AG04449 (cell line): ENCODE results near the gene BBLN.
"Not testable (repeated sequence)": the region's sequence is repeated elsewhere in the genome, so short reads cannot be mapped to it uniquely, and the experiment has no call there.

ENCODE experiments used
- CTCF ChIA-PET: fragments of 350-600 bp; formaldehyde crosslinking; extraction: SDS; loops from one replicate; lab custom pipeline; 2021; ENCODE audit warnings: antibody characterized with exemption; lab: Yijun Ruan, JAX
- POLR2A ChIA-PET: fragments of 400-600, 350-600 bp; formaldehyde crosslinking; extraction: SDS; loops from one replicate; lab custom pipeline; 2020; ENCODE audit warnings: antibody characterized with exemption, inconsistent platforms; lab: Yijun Ruan, JAX
- DNase-seq: peaks from one replicate; pipeline ENCODE4 v3.0.0-alpha.2; 2010; ENCODE audit warnings: low read depth, low spot score
- H3K4me3 ChIP-seq: 2 replicates; pipeline ENCODE4 v1.5.1; 2011; ENCODE audit warnings: low read depth, mild to moderate bottlenecking, control low read depth, low read length
- CTCF ChIP-seq: IDR thresholded peaks from one replicate; pipeline ENCODE4 v1.5.1; 2011; ENCODE audit warnings: mild to moderate bottlenecking, moderate library complexity, low read length, control low read depth, inconsistent platforms; ENCODE audit not compliant: insufficient read depth; ENCODE audit errors: missing control alignments

The BBLN gene

GRCh38 chr9:128159784-128160602, at the start of gene BBLN:
Gene BBLN, plus strand, starts transcription at chr9:128160265. Its CDS starts 143 bp downstream, at chr9:128160408.
- peak; percentile 17 for DNase-seq
- peak within 1 kb of the TSS; percentile 81 for H3K4me3 ChIP-seq
- ChIA-PET POLR2A (interaction anchor here (0.6 to 1.3 kb wide), 2 partner anchors 9 to 44 kb away, joined by 3 read pairs; no protein-coding TSS in a partner anchor), CTCF (interaction anchor here (1.7 to 2.4 kb wide), 2 partner anchors 27 to 42 kb away, joined by 5 to 9 read pairs; no protein-coding TSS in a partner anchor)
- TF ChIP-seq CTCF: no peak

- DNase-seq, POLR2A ChIA-PET, H3K4me3 ChIP-seq: not testable (repeated sequence)
- CTCF ChIA-PET: interaction anchor here (1.2 to 7.1 kb wide), 4 partner anchors 9 to 191 kb away, joined by 4 to 264 read pairs (median 8); no protein-coding TSS in a partner anchor
These were observed 48.3 kb upstream of the BBLN start for GRCh38 chr9:128111726-128112125.

GRCh38 chr9:128113526-128114325, 46.3 kb upstream of the BBLN start:
- ChIA-PET CTCF (interaction anchor here (0.8 to 7.1 kb wide), 6 partner anchors 11 to 196 kb away, joined by 3 to 264 read pairs (median 88); partner anchors contain the start of genes DPM2 and PTGES2), POLR2A (interaction anchor here (0.6 to 1.2 kb wide), 3 partner anchors 14 to 132 kb away, joined by 3 to 4 read pairs (median 3); no protein-coding TSS in a partner anchor)
- DNase-seq: no peak

GRCh38 chr9:128114326-128115186, 45.5 kb upstream of the BBLN start:
- no peak for DNase-seq
- ChIA-PET CTCF (interaction anchor here (0.8 to 7.1 kb wide), 5 partner anchors 12 to 197 kb away, joined by 3 to 264 read pairs (median 112); partner anchors contain the start of genes DPM2 and PTGES2), POLR2A (interaction anchor here (1.2 kb wide), 1 partner anchor 15 kb away, joined by 4 read pairs; no protein-coding TSS in a partner anchor)
- no peak overlapping the region for H3K4me3 ChIP-seq
- no peak for TF ChIP-seq CTCF

More at GRCh38 chr9:128113526-128114325, 46.3 kb upstream of the BBLN start:
- no peak for TF ChIP-seq CTCF
- no peak overlapping the region for H3K4me3 ChIP-seq

- no peak for TF ChIP-seq CTCF
- ChIA-PET POLR2A (interaction anchor here (1.1 to 1.6 kb wide), 3 partner anchors 11 to 17 kb away, joined by 3 to 4 read pairs (median 3); no protein-coding TSS in a partner anchor), CTCF (interaction anchor here (1.1 to 7.1 kb wide), 11 partner anchors 12 to 192 kb away, joined by 3 to 264 read pairs (median 21); partner anchors contain the start of genes DPM2 and PTGES2)
- no peak for DNase-seq
- no peak overlapping the region for H3K4me3 ChIP-seq
These were observed 44.6 kb upstream of the BBLN start for GRCh38 chr9:128115187-128116103.
